ENCODE results near the gene SELENOH. TPM values are rescaled to one million over a fixed set of nuclear protein-coding genes. Genes with fewer than 3 reads are reported as not detected.

SELENOH gene
- polyA plus RNA-seq, 2 of the 4 experiments (the other 2 are of a cell fraction) = 96.3 to 115 TPM

GRCh38 chr11:57699813-57700212 lies 41.5 kb upstream of the SELENOH start:
- DNase-seq (ENCODE audit: low read depth in 1 of 2, low spot score in 1 of 2) = no peak
- H3K4me1 ChIP-seq = no peaks in the 10 kb centered on the region
- H3K4me2 ChIP-seq = no peak overlapping the region
- ATAC-seq = no peak; a peak in 1 of 6 replicates
- FAIRE-seq = no peak
- ChIA-PET CTCF (interaction anchor here (1.2 to 1.9 kb wide), 2 partner anchors 10 to 132 kb away, joined by 3 to 8 read pairs; partner anchors contain the start of gene UBE2L6), POLR2A (no interaction called here)
- TF ChIP-seq ZC3H11A (IDR thresholded peaks at IDR 0.05) = no peak
- no peak for TF ChIP-seq POLR2AphosphoS2 (conservative IDR thresholded peaks at IDR 0.05; ENCODE audit: low read length)
- TF ChIP-seq MAX (IDR thresholded peaks at IDR 0.05) = no peak
- no peak for TF ChIP-seq HOXB13 (CRISPR knock-in tag; IDR thresholded peaks at IDR 0.05; ENCODE audit: low read depth)
- no peak for TF ChIP-seq MAFK (IDR thresholded peaks at IDR 0.05; ENCODE audit: partially characterized antibody)
- TF ChIP-seq SREBF2 (IDR thresholded peaks at IDR 0.05) = no peak
- TF ChIP-seq FOXS1 (CRISPR knock-in tag; IDR thresholded peaks at IDR 0.05) = no peak
- TF ChIP-seq KDM5A (IDR thresholded peaks at IDR 0.05) = no peak
- no peak for TF ChIP-seq RFX5 (IDR thresholded peaks at IDR 0.05)
- TF ChIP-seq RAD21 (conservative IDR thresholded peaks at IDR 0.05 in 1 of 2, IDR thresholded peaks at IDR 0.05 in 1 of 2) = no peak
- TF ChIP-seq CEBPB (IDR thresholded peaks at IDR 0.05) = no peak
- TF ChIP-seq, protein P1, sequence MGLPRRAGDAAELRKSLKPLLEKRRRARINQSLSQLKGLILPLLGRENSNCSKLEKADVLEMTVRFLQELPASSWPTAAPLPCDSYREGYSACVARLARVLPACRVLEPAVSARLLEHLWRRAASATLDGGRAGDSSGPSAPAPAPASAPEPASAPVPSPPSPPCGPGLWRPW (IDR thresholded peaks at IDR 0.05) = no peak
- no peaks in the 10 kb centered on the region for H3K9me3 ChIP-seq
- WGBS (ENCODE audit: missing lambda C conversion rate) = 91% methylated on average over 10 of the region's 10 CpGs
- no peak overlapping the region for H3K4me3 ChIP-seq
- no peak overlapping the region for H3K27ac ChIP-seq

DNA sequence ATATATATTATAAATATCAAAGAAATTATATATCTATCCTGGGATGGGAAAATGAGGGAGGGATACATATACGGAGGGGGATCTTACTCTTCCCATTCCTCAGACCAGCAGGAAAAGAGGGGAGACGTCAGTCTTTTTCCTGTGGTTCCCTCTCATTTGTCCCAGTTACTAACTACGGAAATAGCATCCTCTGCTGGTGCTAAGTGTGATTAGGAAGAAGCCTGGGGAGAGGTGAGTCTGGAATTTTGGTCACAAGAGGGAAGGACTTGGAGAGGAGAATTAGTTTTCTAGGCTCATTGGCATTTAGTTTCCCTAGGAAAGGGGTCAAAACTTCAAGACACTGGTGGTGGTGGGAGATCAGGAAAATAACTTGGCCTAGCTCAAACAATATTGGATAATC lies 40.9 kb upstream of the SELENOH start:
- ATAC-seq = no peak
- H3K27ac ChIP-seq = no peak overlapping the region
- FAIRE-seq = no peak
- H3K9me3 ChIP-seq = no peaks in the 10 kb centered on the region
- H3K4me3 ChIP-seq = no peak overlapping the region
- CTCF ChIA-PET = no interaction called here
- POLR2A ChIA-PET = no interaction called here
- no peak overlapping the region for H3K4me2 ChIP-seq
- H3K4me1 ChIP-seq = no peaks in the 10 kb centered on the region
- 87% methylated on average over 3 of the region's 3 CpGs for WGBS (ENCODE audit: missing lambda C conversion rate)
- TF ChIP-seq SMC3 (IDR thresholded peaks at IDR 0.05) (no peak), CEBPB (IDR thresholded peaks at IDR 0.05) (no peak), CHD4 (IDR thresholded peaks at IDR 0.05; ENCODE audit: borderline replicate concordance) (no peak), HMGXB4 (CRISPR knock-in tag; IDR thresholded peaks at IDR 0.05; ENCODE audit: borderline replicate concordance) (no peak), HEYL (CRISPR knock-in tag; IDR thresholded peaks at IDR 0.05) (no peak), EHF (CRISPR knock-in tag; IDR thresholded peaks at IDR 0.05) (no peak), RCOR1 (IDR thresholded peaks at IDR 0.05; ENCODE audit: low read depth, low read length) (no peak), HOXA7 (CRISPR knock-in tag; IDR thresholded peaks at IDR 0.05) (no peak), NFE2L2 (conservative IDR thresholded peaks at IDR 0.05; ENCODE audit: low read length) (no peak), KDM1A (IDR thresholded peaks at IDR 0.05; ENCODE audit: low read depth) (no peak), FOSL2 (IDR thresholded peaks at IDR 0.05) (no peak), FOSL2 (CRISPR knock-in tag; IDR thresholded peaks at IDR 0.05) (no peak), POLR2AphosphoS2 (conservative IDR thresholded peaks at IDR 0.05; ENCODE audit: low read length) (no peak), RARB (CRISPR knock-in tag; IDR thresholded peaks at IDR 0.05) (no peak), CBX8 (IDR thresholded peaks at IDR 0.05) (no peak), ZFP36 (IDR thresholded peaks at IDR 0.05; ENCODE audit: borderline replicate concordance, partially characterized antibody) (no peak)
- TF ChIP-seq, protein P2, sequence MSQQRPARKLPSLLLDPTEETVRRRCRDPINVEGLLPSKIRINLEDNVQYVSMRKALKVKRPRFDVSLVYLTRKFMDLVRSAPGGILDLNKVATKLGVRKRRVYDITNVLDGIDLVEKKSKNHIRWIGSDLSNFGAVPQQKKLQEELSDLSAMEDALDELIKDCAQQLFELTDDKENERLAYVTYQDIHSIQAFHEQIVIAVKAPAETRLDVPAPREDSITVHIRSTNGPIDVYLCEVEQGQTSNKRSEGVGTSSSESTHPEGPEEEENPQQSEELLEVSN (IDR thresholded peaks at IDR 0.05; ENCODE audit: borderline replicate concordance, low read depth) = no peak
- TF ChIP-seq, protein P3, sequence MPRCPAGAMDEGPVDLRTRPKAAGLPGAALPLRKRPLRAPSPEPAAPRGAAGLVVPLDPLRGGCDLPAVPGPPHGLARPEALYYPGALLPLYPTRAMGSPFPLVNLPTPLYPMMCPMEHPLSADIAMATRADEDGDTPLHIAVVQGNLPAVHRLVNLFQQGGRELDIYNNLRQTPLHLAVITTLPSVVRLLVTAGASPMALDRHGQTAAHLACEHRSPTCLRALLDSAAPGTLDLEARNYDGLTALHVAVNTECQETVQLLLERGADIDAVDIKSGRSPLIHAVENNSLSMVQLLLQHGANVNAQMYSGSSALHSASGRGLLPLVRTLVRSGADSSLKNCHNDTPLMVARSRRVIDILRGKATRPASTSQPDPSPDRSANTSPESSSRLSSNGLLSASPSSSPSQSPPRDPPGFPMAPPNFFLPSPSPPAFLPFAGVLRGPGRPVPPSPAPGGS (IDR thresholded peaks at IDR 0.05) = no peak
- no peak for DNase-seq (ENCODE audit: low read depth in 1 of 2, low spot score in 1 of 2)

Data from A549 (cell line).